IMR-90 (cell line): ENCODE measurements around the gene HINT2. TPM values are rescaled to one million over a fixed set of nuclear protein-coding genes. Genes with fewer than 3 reads are reported as not detected.

Experiments used
- ATAC-seq: fragments of 200-7000 bp; cut with Tn5 transposase; 2 replicates; pipeline ENCODE4 v1.9.1; 2020; ENCODE audit warnings: low read depth, mild to moderate bottlenecking, moderate library complexity
- BruUV-seq: library from RNA; stranded (reverse); fragments of 400-500 nt; replicated peaks from 2 replicates; lab custom pipeline; 2021; lab: Mats Ljungman, UMichigan
- CTCF ChIA-PET: fragments of 300-600 bp; formaldehyde crosslinking; extraction: SDS; loops from one replicate; lab custom pipeline; 2021; ENCODE audit warnings: antibody characterized with exemption; lab: Yijun Ruan, JAX
- POLR2A ChIA-PET: fragments of 300-600 bp; sonication (Branson Sonifier 250); formaldehyde crosslinking; loops from one replicate; lab custom pipeline; 2022; ENCODE audit warnings: antibody characterized with exemption; ENCODE audit not compliant: unreplicated experiment; lab: Charles Lee
- DNase-seq: peaks from one replicate; pipeline ENCODE4 v3.0.0; 2013
- H2AFZ ChIP-seq: replicated peaks from 2 replicates; pipeline ENCODE3; 2013; ENCODE audit warnings: low read length, mild to moderate bottlenecking; ENCODE audit not compliant: poor library complexity
- H2AK5ac ChIP-seq: 2 replicates; pipeline ENCODE4 v1.6.1; 2013; ENCODE audit warnings: low read depth, low read length, inconsistent platforms
- H2AK9ac ChIP-seq: replicated peaks from 2 replicates; pipeline ENCODE3; 2013; ENCODE audit warnings: mild to moderate bottlenecking, low read depth, low read length, moderate library complexity; ENCODE audit not compliant: poor library complexity
- H2BK120ac ChIP-seq: 2 replicates; pipeline ENCODE4 v1.6.1; 2013; ENCODE audit warnings: low read depth, low read length, inconsistent platforms
- H2BK15ac ChIP-seq: 3 replicates; pipeline ENCODE4 v1.6.1; 2013; ENCODE audit warnings: low read depth, low read length, inconsistent platforms
- H2BK20ac ChIP-seq: 2 replicates; pipeline ENCODE4 v1.6.1; 2013; ENCODE audit warnings: low read depth, mild to moderate bottlenecking, inconsistent platforms, low read length, moderate library complexity
- H2BK5ac ChIP-seq: 2 replicates; pipeline ENCODE4 v1.6.1; 2013; ENCODE audit warnings: mild to moderate bottlenecking, low read depth, low read length, inconsistent platforms; ENCODE audit not compliant: poor library complexity, severe bottlenecking
- H3K14ac ChIP-seq: replicated peaks from 2 replicates; pipeline ENCODE4 v1.6.1; 2013; ENCODE audit warnings: low read depth, low read length, inconsistent platforms
- H3K18ac ChIP-seq: 2 replicates; pipeline ENCODE4 v1.6.1; 2013; ENCODE audit warnings: low read depth, low read length, control low read depth
- H3K23ac ChIP-seq: 2 replicates; pipeline ENCODE4 v1.6.1; 2013; ENCODE audit warnings: low read depth, low read length, inconsistent platforms
- H3K27ac ChIP-seq: 2 replicates; pipeline ENCODE4 v1.5.1; 2013; ENCODE audit warnings: mild to moderate bottlenecking, control low read depth, low read length; ENCODE audit not compliant: insufficient read depth
- H3K27me3 ChIP-seq: 2 replicates; pipeline ENCODE4 v1.6.1; 2013; ENCODE audit warnings: low read length; ENCODE audit not compliant: control insufficient read depth, insufficient read depth
- H3K36me3 ChIP-seq: 2 replicates; pipeline ENCODE4 v1.6.1; 2013; ENCODE audit warnings: low read length, mixed read lengths; ENCODE audit not compliant: control insufficient read depth, insufficient read depth
- H3K4ac ChIP-seq: 2 replicates; pipeline ENCODE4 v1.6.1; 2013; ENCODE audit warnings: low read depth, low read length, inconsistent platforms
- H3K4me1 ChIP-seq: 2 replicates; pipeline ENCODE4 v1.6.1; 2013; ENCODE audit warnings: low read length, mixed read lengths; ENCODE audit not compliant: control insufficient read depth, insufficient read depth
- H3K4me2 ChIP-seq: 2 replicates; pipeline ENCODE4 v1.6.1; 2013; ENCODE audit warnings: low read depth, mild to moderate bottlenecking, control low read depth, low read length, moderate library complexity
- H3K4me3 ChIP-seq: 2 replicates; pipeline ENCODE4 v1.5.1; 2013; ENCODE audit warnings: low read depth, mild to moderate bottlenecking, control low read depth, low read length, moderate library complexity; ENCODE audit not compliant: insufficient read depth
- H3K56ac ChIP-seq: 2 replicates; pipeline ENCODE4 v1.6.1; 2013; ENCODE audit warnings: low read length, inconsistent platforms; ENCODE audit not compliant: insufficient read depth; ENCODE audit errors: extremely low read depth
- H3K79me1 ChIP-seq, 2 experiments: 2 replicates each; pipeline ENCODE4 v1.6.1; 2013; ENCODE audit warnings: low read length in 2 of 2, inconsistent platforms in 1 of 2, low read depth in 1 of 2
- H3K9ac ChIP-seq: 2 replicates; pipeline ENCODE4 v1.6.1; 2013; ENCODE audit warnings: low read depth, low read length, control low read depth
- H3K9me1 ChIP-seq: 2 replicates; pipeline ENCODE4 v1.6.1; 2013; ENCODE audit warnings: low read length, inconsistent platforms; ENCODE audit not compliant: insufficient read depth
- H3K9me3 ChIP-seq: 2 replicates; pipeline ENCODE4 v1.6.1; 2013; ENCODE audit warnings: low read length; ENCODE audit not compliant: control insufficient read depth, insufficient read depth
- H4K20me1 ChIP-seq: 2 replicates; pipeline ENCODE4 v1.6.1; 2013; ENCODE audit warnings: low read length, inconsistent platforms; ENCODE audit not compliant: insufficient read depth
- H4K5ac ChIP-seq: 2 replicates; pipeline ENCODE4 v1.6.1; 2013; ENCODE audit warnings: mild to moderate bottlenecking, low read depth, low read length, control low read depth
- H4K8ac ChIP-seq, 2 experiments: 2 replicates each; pipeline ENCODE4 v1.6.1; 2013; ENCODE audit warnings: low read depth in 2 of 2, low read length in 2 of 2, control low read depth in 1 of 2, inconsistent platforms in 1 of 2
- H4K91ac ChIP-seq: 2 replicates; pipeline ENCODE4 v1.6.1; 2013; ENCODE audit warnings: low read depth, low read length, inconsistent platforms; ENCODE audit not compliant: insufficient read depth
- RFX5 ChIP-seq: IDR thresholded peaks from 2 replicates; pipeline ENCODE4 v1.8.0; 2012; ENCODE audit warnings: low read depth, mild to moderate bottlenecking, low read length, moderate library complexity
- WGBS, 2 experiments: methylation state at CpG; one replicate each; pipeline versions ENCODE4 v1.1.5 to v1.1.7; 2013; ENCODE audit warnings: missing lambda C conversion rate in 2 of 2; ENCODE audit not compliant: insufficient read length in 1 of 2; ENCODE audit errors: extremely low coverage in 2 of 2; 5-methylcytosine and 5-hydroxymethylcytosine counted together
- dilution Hi-C: fragments of 300-500 bp; cut with HindIII; formaldehyde crosslinking; loops from one replicate; pipeline ENCODE4 v1.14.3; 2018; ENCODE audit warnings: low sequenced_read_pairs; ENCODE audit not compliant: unreplicated experiment
- in situ Hi-C: fragments of 300-500 bp; cut with MboI; formaldehyde crosslinking; loops from 3 replicates; pipeline ENCODE4 v1.14.3; 2019; ENCODE audit warnings: low sequenced_read_pairs, inconsistent platforms, mixed read lengths
- intact Hi-C: fragments of 100-400 bp; cut with micrococcal nuclease; formaldehyde crosslinking; loops from 2 replicates; pipeline ENCODE4 v1.10.0; 2022
- polyA plus RNA-seq, 3 experiments: library from polyadenylated mRNA; depleted of rRNA; stranded (reverse); fragments of >200 nt; gene quantifications; 2 replicates each; pipeline ENCODE4 v1.2.3, GENCODE V29; 2012; ENCODE audit warnings: low replicate concordance in 1 of 3
- total RNA-seq: library from RNA; depleted of rRNA; stranded (reverse); fragments of >200 nt; gene quantifications from 2 replicates; pipeline ENCODE4 v1.2.3, GENCODE V29; 2012

Gene HINT2
- total and polyA plus RNA-seq, 2 of the 4 experiments (the other 2 are of a cell fraction) = 7.5 to 20.6 TPM

- Histone ChIP-seq H3K56ac (no peak overlapping the region), H4K8ac (peak overlapping the region in 1 of 2 experiments; percentile 59; a peak in 1 of 4 replicates), H3K36me3 (peaks cover 19% of the 10 kb centered on the region), H3K4me1 (no peaks in the 10 kb centered on the region; the same call in 1 of the 2 replicates), H2AK5ac (no peak overlapping the region), H2AK9ac (peak overlapping the region; percentile 10), H2AFZ (peak overlapping the region; percentile 91), H3K27me3 (no peaks in the 10 kb centered on the region), H4K91ac (no peak overlapping the region), H3K23ac (no peak overlapping the region), H3K9ac (0 out of 2 replicates have a peak overlapping the region, but pooled peaks have one; percentile 22), H2BK5ac (no peak overlapping the region), H3K27ac (no peak overlapping the region), H3K9me1 (peaks cover 6% of the 10 kb centered on the region; the same call in 1 of the 2 replicates), H3K4me2 (peak overlapping the region; percentile 92), H2BK20ac (no peak overlapping the region), H3K79me1 (peaks cover 10 to 21% of the 10 kb centered on the region in 2 experiments; a peak in 3 of 4 replicates), H3K4me3 (peak overlapping the region; percentile 60), H4K5ac (no peak overlapping the region), H3K4ac (no peak overlapping the region), H3K14ac (no peak overlapping the region), H2BK15ac (no peak overlapping the region), H4K20me1 (peaks cover 5% of the 10 kb centered on the region), H3K9me3 (no peaks in the 10 kb centered on the region), H3K18ac (no peak overlapping the region), H2BK120ac (no peak overlapping the region)
- no peak for ATAC-seq
- BruUV-seq = no TSS peak
- DNase-seq = no peak
- TF ChIP-seq RFX5 = no peak
- 18% methylated on average over 9 of the region's 12 CpGs; no CpG with 5 or more reads in 1 of the 2 experiments for WGBS, 2 experiments
- dilution Hi-C loops (no loop called here), in situ Hi-C loops (no loop called here), intact Hi-C loops (loop anchor here (2.0 to 10.0 kb wide), 2 partner anchors 21 to 157 kb away; partner anchors contain the start of genes CCDC107, NPR2, RMRP and SIT1)
- CTCF ChIA-PET = interaction anchor here (0.8 to 1.3 kb wide), 4 partner anchors 15 to 134 kb away, joined by 3 to 4 read pairs (median 4); no protein-coding TSS in a partner anchor
- POLR2A ChIA-PET = interaction anchor here (0.9 kb wide), 1 partner anchor 16 kb away, joined by 4 read pairs; no protein-coding TSS in a partner anchor
Measured at GRCh38 chr9:35811381-35812024, 3.3 kb downstream of the HINT2 start.
